ENCODE data around the gene PIGT. TPM values are rescaled to one million over a fixed set of nuclear protein-coding genes. Genes with fewer than 3 reads are reported as not detected.

The PIGT gene
- total RNA-seq, 1 experiment from 2014 or later = 63.7 TPM

DNA sequence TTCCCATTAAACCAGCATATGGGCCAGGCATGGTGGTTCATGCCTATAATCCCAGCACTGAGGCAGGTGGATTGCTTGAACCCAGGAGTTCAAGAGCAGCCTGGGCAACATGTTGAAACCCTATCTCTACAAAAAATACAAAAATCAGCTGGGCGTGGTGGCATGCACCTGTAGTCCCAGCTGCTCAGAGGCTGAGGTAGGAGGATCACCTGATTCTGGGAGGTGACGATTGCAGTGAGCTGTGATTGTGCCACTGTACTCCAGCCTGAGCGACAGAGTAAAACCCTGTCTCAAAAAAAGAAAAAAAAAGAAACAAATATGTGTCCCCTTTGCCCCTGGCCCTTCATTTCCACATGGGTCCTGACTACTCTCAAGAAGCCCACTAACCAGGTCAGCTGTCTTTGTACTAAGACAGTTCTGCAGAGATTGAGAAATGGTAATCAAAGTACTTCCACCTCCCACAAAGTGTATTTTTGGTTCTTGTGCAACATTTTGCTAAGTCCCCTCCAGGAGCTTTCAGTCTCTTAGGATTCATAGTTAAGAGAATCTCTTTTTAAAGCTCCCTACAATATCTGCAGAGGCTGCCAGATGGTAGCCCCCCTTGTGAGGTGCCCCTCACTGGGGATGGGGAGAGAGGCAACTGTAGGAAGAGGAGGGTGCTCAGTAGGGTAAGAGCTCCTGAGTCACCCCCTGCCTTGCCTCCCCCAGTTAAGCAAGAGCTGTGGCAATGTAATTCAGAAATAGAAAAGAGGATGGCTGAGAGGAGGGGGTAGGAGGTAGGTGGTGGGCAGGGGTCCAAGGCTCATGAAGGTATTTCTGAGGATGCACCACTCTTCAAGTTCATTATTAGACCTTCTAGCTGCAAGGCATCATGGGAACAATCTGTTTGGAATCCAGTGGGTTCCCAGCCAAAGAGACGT, 37.1 kb downstream of the PIGT start:
- H3K4me3 Mint-ChIP-seq = no peak overlapping the region
- no peak for DNase-seq (ENCODE audit: low spot score)
- no peaks in the 10 kb centered on the region for H3K27me3 Mint-ChIP-seq (ENCODE audit: low read depth)
- H3K4me1 Mint-ChIP-seq = peaks cover 3% of the 10 kb centered on the region; the same call in 1 of the 2 replicates
- POLR2A ChIA-PET = interaction anchor here (1.0 to 1.4 kb wide), 2 partner anchors 48 to 50 kb away, joined by 3 to 4 read pairs; no protein-coding TSS in a partner anchor
- no peaks in the 10 kb centered on the region for H3K36me3 Mint-ChIP-seq
- CTCF ChIA-PET = interaction anchor here (0.5 to 8.1 kb wide), 19 partner anchors 10 to 318 kb away, joined by 3 to 67 read pairs (median 7); partner anchors contain the start of genes SYS1 and WFDC2
- no peak overlapping the region for H3K27ac Mint-ChIP-seq
- no peak for ATAC-seq
- TF ChIP-seq, protein P1, sequence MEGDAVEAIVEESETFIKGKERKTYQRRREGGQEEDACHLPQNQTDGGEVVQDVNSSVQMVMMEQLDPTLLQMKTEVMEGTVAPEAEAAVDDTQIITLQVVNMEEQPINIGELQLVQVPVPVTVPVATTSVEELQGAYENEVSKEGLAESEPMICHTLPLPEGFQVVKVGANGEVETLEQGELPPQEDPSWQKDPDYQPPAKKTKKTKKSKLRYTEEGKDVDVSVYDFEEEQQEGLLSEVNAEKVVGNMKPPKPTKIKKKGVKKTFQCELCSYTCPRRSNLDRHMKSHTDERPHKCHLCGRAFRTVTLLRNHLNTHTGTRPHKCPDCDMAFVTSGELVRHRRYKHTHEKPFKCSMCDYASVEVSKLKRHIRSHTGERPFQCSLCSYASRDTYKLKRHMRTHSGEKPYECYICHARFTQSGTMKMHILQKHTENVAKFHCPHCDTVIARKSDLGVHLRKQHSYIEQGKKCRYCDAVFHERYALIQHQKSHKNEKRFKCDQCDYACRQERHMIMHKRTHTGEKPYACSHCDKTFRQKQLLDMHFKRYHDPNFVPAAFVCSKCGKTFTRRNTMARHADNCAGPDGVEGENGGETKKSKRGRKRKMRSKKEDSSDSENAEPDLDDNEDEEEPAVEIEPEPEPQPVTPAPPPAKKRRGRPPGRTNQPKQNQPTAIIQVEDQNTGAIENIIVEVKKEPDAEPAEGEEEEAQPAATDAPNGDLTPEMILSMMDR (IDR thresholded peaks at IDR 0.05) = no peak
- TF ChIP-seq ZNF317 (CRISPR knock-in tag; IDR thresholded peaks at IDR 0.05; ENCODE audit: borderline replicate concordance, low read depth) = peak; percentile 84
- H3K9me3 Mint-ChIP-seq = no peaks in the 10 kb centered on the region

DNA sequence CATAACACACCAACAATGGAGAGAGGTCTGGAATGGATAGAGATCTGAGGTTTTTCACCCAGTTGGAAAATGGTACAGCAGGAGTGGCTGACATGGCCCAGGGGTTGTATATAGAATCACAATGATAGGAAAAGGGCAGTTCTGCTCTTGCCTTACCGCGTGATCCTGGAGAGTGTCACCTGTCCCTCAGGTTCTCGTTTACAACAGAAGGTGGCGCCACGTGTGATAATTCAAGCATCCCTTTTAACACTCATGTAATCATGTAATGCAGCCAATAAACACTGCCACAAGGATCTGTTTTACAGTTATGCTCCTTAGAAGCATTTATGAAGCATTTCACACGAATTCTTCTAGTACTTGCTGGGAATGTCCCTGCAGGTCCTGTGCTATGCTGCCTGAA, 40.7 kb downstream of the PIGT start:
- Mint-ChIP-seq H3K4me3 (no peak overlapping the region), H3K9me3 (no peaks in the 10 kb centered on the region), H3K4me1 (peaks cover 3% of the 10 kb centered on the region; the same call in 1 of the 2 replicates), H3K36me3 (no peaks in the 10 kb centered on the region), H3K27ac (no peak overlapping the region), H3K27me3 (ENCODE audit: low read depth) (no peaks in the 10 kb centered on the region)
- DNase-seq (ENCODE audit: low spot score) (peak; percentile 61), ATAC-seq (peak; percentile 84)
- ChIA-PET POLR2A (no interaction called here), CTCF (interaction anchor here (8.1 kb wide), 1 partner anchor 84 kb away, joined by 67 read pairs; no protein-coding TSS in a partner anchor)
- no peak for TF ChIP-seq NFE2L1 (CRISPR knock-in tag; IDR thresholded peaks at IDR 0.05)
- no peak for TF ChIP-seq ZNF423 (CRISPR knock-in tag; IDR thresholded peaks at IDR 0.05)
- no peak for TF ChIP-seq TEAD4 (CRISPR knock-in tag; IDR thresholded peaks at IDR 0.05)
- no peak for TF ChIP-seq ZNF121 (CRISPR knock-in tag; IDR thresholded peaks at IDR 0.05)
- TF ChIP-seq, protein P2, sequence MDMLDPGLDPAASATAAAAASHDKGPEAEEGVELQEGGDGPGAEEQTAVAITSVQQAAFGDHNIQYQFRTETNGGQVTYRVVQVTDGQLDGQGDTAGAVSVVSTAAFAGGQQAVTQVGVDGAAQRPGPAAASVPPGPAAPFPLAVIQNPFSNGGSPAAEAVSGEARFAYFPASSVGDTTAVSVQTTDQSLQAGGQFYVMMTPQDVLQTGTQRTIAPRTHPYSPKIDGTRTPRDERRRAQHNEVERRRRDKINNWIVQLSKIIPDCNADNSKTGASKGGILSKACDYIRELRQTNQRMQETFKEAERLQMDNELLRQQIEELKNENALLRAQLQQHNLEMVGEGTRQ (CRISPR knock-in tag; IDR thresholded peaks at IDR 0.05) = peak; percentile 26; the same call in 1 of the 2 replicates
- no peak for TF ChIP-seq ZNF219 (CRISPR knock-in tag; IDR thresholded peaks at IDR 0.05; ENCODE audit: borderline replicate concordance)
- TF ChIP-seq, protein P3, sequence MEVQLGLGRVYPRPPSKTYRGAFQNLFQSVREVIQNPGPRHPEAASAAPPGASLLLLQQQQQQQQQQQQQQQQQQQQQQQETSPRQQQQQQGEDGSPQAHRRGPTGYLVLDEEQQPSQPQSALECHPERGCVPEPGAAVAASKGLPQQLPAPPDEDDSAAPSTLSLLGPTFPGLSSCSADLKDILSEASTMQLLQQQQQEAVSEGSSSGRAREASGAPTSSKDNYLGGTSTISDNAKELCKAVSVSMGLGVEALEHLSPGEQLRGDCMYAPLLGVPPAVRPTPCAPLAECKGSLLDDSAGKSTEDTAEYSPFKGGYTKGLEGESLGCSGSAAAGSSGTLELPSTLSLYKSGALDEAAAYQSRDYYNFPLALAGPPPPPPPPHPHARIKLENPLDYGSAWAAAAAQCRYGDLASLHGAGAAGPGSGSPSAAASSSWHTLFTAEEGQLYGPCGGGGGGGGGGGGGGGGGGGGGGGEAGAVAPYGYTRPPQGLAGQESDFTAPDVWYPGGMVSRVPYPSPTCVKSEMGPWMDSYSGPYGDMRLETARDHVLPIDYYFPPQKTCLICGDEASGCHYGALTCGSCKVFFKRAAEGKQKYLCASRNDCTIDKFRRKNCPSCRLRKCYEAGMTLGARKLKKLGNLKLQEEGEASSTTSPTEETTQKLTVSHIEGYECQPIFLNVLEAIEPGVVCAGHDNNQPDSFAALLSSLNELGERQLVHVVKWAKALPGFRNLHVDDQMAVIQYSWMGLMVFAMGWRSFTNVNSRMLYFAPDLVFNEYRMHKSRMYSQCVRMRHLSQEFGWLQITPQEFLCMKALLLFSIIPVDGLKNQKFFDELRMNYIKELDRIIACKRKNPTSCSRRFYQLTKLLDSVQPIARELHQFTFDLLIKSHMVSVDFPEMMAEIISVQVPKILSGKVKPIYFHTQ (CRISPR knock-in tag; IDR thresholded peaks at IDR 0.05) = no peak

DNA sequence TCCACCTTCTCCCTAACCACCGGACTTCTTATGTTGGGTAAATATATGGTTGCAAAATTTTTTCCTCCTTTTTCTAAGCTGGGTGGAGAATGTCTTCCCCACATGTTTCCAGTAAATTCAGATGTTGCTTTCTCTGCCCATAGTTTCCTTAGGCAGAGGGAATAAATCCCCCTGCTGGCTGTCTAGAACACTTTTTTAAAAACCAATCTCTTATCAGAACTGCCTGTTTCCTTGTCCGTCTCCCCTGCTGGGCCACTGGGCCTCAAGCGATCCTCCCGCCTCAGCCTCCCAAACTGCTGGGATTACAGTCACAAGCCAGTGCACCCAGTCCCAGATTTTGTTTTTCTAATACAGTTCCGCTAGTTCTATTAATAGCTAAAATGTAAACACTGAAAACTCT, 43.7 kb downstream of the PIGT start:
- TF ChIP-seq JAZF1 (CRISPR knock-in tag; IDR thresholded peaks at IDR 0.05) (no peak), NR2C2 (CRISPR knock-in tag; IDR thresholded peaks at IDR 0.05) (no peak)
- TF ChIP-seq, protein P4, sequence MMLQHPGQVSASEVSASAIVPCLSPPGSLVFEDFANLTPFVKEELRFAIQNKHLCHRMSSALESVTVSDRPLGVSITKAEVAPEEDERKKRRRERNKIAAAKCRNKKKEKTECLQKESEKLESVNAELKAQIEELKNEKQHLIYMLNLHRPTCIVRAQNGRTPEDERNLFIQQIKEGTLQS (CRISPR knock-in tag; conservative IDR thresholded peaks at IDR 0.05) = no peak
- TF ChIP-seq, protein P5, sequence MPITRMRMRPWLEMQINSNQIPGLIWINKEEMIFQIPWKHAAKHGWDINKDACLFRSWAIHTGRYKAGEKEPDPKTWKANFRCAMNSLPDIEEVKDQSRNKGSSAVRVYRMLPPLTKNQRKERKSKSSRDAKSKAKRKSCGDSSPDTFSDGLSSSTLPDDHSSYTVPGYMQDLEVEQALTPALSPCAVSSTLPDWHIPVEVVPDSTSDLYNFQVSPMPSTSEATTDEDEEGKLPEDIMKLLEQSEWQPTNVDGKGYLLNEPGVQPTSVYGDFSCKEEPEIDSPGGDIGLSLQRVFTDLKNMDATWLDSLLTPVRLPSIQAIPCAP (CRISPR knock-in tag; IDR thresholded peaks at IDR 0.05) = no peak
- CTCF ChIA-PET = interaction anchor here (0.7 to 2.8 kb wide), 8 partner anchors 8 to 312 kb away, joined by 3 to 14 read pairs (median 4); no protein-coding TSS in a partner anchor

More for the DNA sequence above, 43.7 kb downstream of the PIGT start:
- DNase-seq (ENCODE audit: low spot score) (no peak), ATAC-seq (no peak)
- H3K4me3 Mint-ChIP-seq = no peak overlapping the region
- POLR2A ChIA-PET = interaction anchor here (1.6 kb wide), 1 partner anchor 9 kb away, joined by 4 read pairs; the partner anchor contains the start of gene WFDC2
- no peak overlapping the region for H3K27ac Mint-ChIP-seq
- H3K9me3 Mint-ChIP-seq = no peaks in the 10 kb centered on the region
- no peaks in the 10 kb centered on the region; the same call in 1 of the 2 replicates for H3K4me1 Mint-ChIP-seq
- H3K27me3 Mint-ChIP-seq (ENCODE audit: low read depth) = no peaks in the 10 kb centered on the region
- no peaks in the 10 kb centered on the region for H3K36me3 Mint-ChIP-seq
